Naive thymus-derived CD8-positive, alpha-beta T cell (primary cell): ENCODE data around the gene HOXC13. TPM values are rescaled to one million over a fixed set of nuclear protein-coding genes. Genes with fewer than 3 reads are reported as not detected.

ENCODE experiments used
- ATAC-seq, 2 donors: fragments of 150-1000 bp; cut with Tn5 transposase in 1 of 2; sonication (Bioruptor Pico), chemical (Tn5 transposase) in 1 of 2; 1 replicate in 1 of 2; 2 replicates in 1 of 2; pipeline ENCODE4 v1.10.0; 2021; ENCODE audit warnings: mild to moderate bottlenecking in 2 of 2, moderate library complexity in 2 of 2
- POLR2A ChIA-PET: fragments of 350-600 bp; sonication (Branson Sonifier 250); formaldehyde crosslinking; loops from one replicate; lab custom pipeline; 2021; ENCODE audit warnings: antibody characterized with exemption; lab: Charles Lee
- DNase-seq, 10 donors: peaks; one replicate each; pipeline versions ENCODE4 v3.0.0 to v3.0.0-alpha.2; 2020 to 2022
- H3K27ac Mint-ChIP-seq, 10 donors: one replicate each; pipeline ENCODE4 v1.8.0; 2020 to 2022; ENCODE audit warnings: mild to moderate bottlenecking in 10 of 10, mixed read lengths in 10 of 10, moderate library complexity in 4 of 10, inconsistent platforms in 1 of 10
- H3K27me3 Mint-ChIP-seq, 5 donors: one replicate each; pipeline ENCODE4 v1.8.0; 2021 to 2022; ENCODE audit warnings: mixed read lengths in 5 of 5
- H3K36me3 Mint-ChIP-seq, 3 donors: one replicate each; pipeline ENCODE4 v1.8.0; 2020 to 2022; ENCODE audit warnings: mixed read lengths in 3 of 3, mild to moderate bottlenecking in 2 of 3, inconsistent platforms in 1 of 3
- H3K4me1 Mint-ChIP-seq, 4 donors: one replicate each; pipeline ENCODE4 v1.8.0; 2021 to 2022; ENCODE audit warnings: mixed read lengths in 4 of 4
- H3K4me3 Mint-ChIP-seq, 10 donors: one replicate each; pipeline ENCODE4 v1.8.0; 2020 to 2022; ENCODE audit warnings: mild to moderate bottlenecking in 10 of 10, mixed read lengths in 10 of 10, moderate library complexity in 6 of 10, inconsistent platforms in 1 of 10
- H3K9me3 Mint-ChIP-seq, 9 donors: one replicate each; pipeline ENCODE4 v1.8.0; 2020 to 2022; ENCODE audit warnings: mixed read lengths in 9 of 9, mild to moderate bottlenecking in 3 of 9, inconsistent platforms in 1 of 9, moderate library complexity in 1 of 9
- polyA plus RNA-seq, 3 donors: library from polyadenylated mRNA; unstranded; fragments of 300-500 nt; fragmentation: Illumina TruSeq; gene quantifications; one replicate each; pipeline ENCODE4 v1.2.3, GENCODE V29; 2021
- total RNA-seq, 8 experiments: library from RNA in 2 of 8; stranded (reverse) in 2 of 8; gene quantifications; one replicate each; pipeline ENCODE4 v1.2.3 and lab custom pipeline; 2021 to 2026

The HOXC13 gene
- total and polyA plus RNA-seq, 5 experiments from 2014 or later = not detected

- Mint-ChIP-seq H3K36me3 (peaks cover 0 to 4% (median 2%) of the 10 kb centered on the region in 3 donors), H3K4me1 (peaks cover 10 to 30% (median 20%) of the 10 kb centered on the region in 4 donors), H3K4me3 (peak overlapping the region in 3 of 10 donors; percentile 19 to 57 (median 37)), H3K9me3 (peaks cover 0 to 21% (median 0%) of the 10 kb centered on the region in 9 donors), H3K27ac (peak overlapping the region in 4 of 10 donors; percentile 45 to 87 (median 63)), H3K27me3 (peaks cover 56 to 99% (median 83%) of the 10 kb centered on the region in 5 donors)
- DNase-seq (no peak), ATAC-seq (no peak)
- POLR2A ChIA-PET = no interaction called here
Measured at GRCh38 chr12:53982648-53983567, 44.3 kb downstream of the HOXC13 start.

GRCh38 chr12:53983568-53983949, 44.9 kb downstream of the HOXC13 start:
- peaks cover 0 to 4% (median 2%) of the 10 kb centered on the region in 3 donors for H3K36me3 Mint-ChIP-seq
- peak overlapping the region in 2 of 10 donors; percentile 80 to 87 for H3K27ac Mint-ChIP-seq
- H3K4me1 Mint-ChIP-seq = peaks cover 11 to 36% (median 21%) of the 10 kb centered on the region in 4 donors

GRCh38 chr12:53983950-53984572, 45.4 kb downstream of the HOXC13 start:
- H3K4me1 Mint-ChIP-seq = peaks cover 14 to 41% (median 23%) of the 10 kb centered on the region in 4 donors
- H3K4me3 Mint-ChIP-seq = peak overlapping the region in 1 of 10 donors; percentile 70
- H3K9me3 Mint-ChIP-seq = peaks cover 0 to 21% (median 0%) of the 10 kb centered on the region in 9 donors
- no peak for ATAC-seq
- DNase-seq = peak in 1 of 10 donors; percentile 46
- H3K36me3 Mint-ChIP-seq = peaks cover 0 to 4% (median 2%) of the 10 kb centered on the region in 3 donors
- H3K27ac Mint-ChIP-seq = peak overlapping the region in 2 of 10 donors; percentile 80 to 87
- POLR2A ChIA-PET = no interaction called here
- H3K27me3 Mint-ChIP-seq = peaks cover 59 to 99% (median 82%) of the 10 kb centered on the region in 5 donors

More at GRCh38 chr12:53983568-53983949, 44.9 kb downstream of the HOXC13 start:
- Mint-ChIP-seq H3K27me3 (peaks cover 56 to 99% (median 83%) of the 10 kb centered on the region in 5 donors), H3K9me3 (peaks cover 0 to 23% (median 0%) of the 10 kb centered on the region in 9 donors), H3K4me3 (peak overlapping the region in 1 of 10 donors; percentile 19)
- DNase-seq = no peak
- POLR2A ChIA-PET = no interaction called here
- ATAC-seq = no peak

- peaks cover 0 to 4% (median 2%) of the 10 kb centered on the region in 3 donors for H3K36me3 Mint-ChIP-seq
- POLR2A ChIA-PET = interaction anchor here (0.5 to 0.6 kb wide), 2 partner anchors 50 to 485 kb away, joined by 3 to 8 read pairs; no protein-coding TSS in a partner anchor
- H3K27me3 Mint-ChIP-seq = peaks cover 66 to 99% (median 82%) of the 10 kb centered on the region in 5 donors
- ATAC-seq = peak; percentile 32 to 56
- H3K4me3 Mint-ChIP-seq = peak within 1 kb of the TSS; percentile 28 to 86 (median 70)
- H3K4me1 Mint-ChIP-seq = peaks cover 24 to 49% (median 33%) of the 10 kb centered on the region in 4 donors
- peak; percentile 44 to 77 (median 54) for DNase-seq
- H3K9me3 Mint-ChIP-seq = peaks cover 0 to 19% (median 0%) of the 10 kb centered on the region in 9 donors
- peak within 1 kb of the TSS in 4 of 10 donors; percentile 25 to 91 (median 75) for H3K27ac Mint-ChIP-seq
Measured at GRCh38 chr12:53984901-53985691, 46.5 kb downstream of the HOXC13 start, which contains the start of gene HOXC10. TSS of gene HOXC10 (plus strand) at chr12:53985146. CDS start at chr12:53985260, 114 bp downstream.

- POLR2A ChIA-PET = interaction anchor here (0.5 to 0.6 kb wide), 2 partner anchors 51 to 485 kb away, joined by 3 to 8 read pairs; no protein-coding TSS in a partner anchor
- Mint-ChIP-seq H3K4me1 (peaks cover 28 to 49% (median 36%) of the 10 kb centered on the region in 4 donors), H3K27ac (peak overlapping the region in 3 of 10 donors; percentile 25 to 91 (median 63))
Measured at GRCh38 chr12:53985692-53985993, 47.0 kb downstream of the HOXC13 start.

GRCh38 chr12:53985994-53986685, 47.5 kb downstream of the HOXC13 start:
- peak overlapping the region; percentile 2 to 86 (median 70) for H3K4me3 Mint-ChIP-seq
- H3K27ac Mint-ChIP-seq = peak overlapping the region in 1 of 10 donors; percentile 63
- DNase-seq = peak in 1 of 10 donors; percentile 61
- peaks cover 66 to 99% (median 80%) of the 10 kb centered on the region in 5 donors for H3K27me3 Mint-ChIP-seq
- H3K36me3 Mint-ChIP-seq = peaks cover 0 to 6% (median 2%) of the 10 kb centered on the region in 3 donors
- POLR2A ChIA-PET = interaction anchor here (0.5 kb wide), 1 partner anchor 51 kb away, joined by 8 read pairs; no protein-coding TSS in a partner anchor
- ATAC-seq = peak; percentile 43 to 60
- peaks cover 0 to 19% (median 0%) of the 10 kb centered on the region in 9 donors for H3K9me3 Mint-ChIP-seq
- peaks cover 30 to 49% (median 35%) of the 10 kb centered on the region in 4 donors for H3K4me1 Mint-ChIP-seq

More at GRCh38 chr12:53985692-53985993, 47.0 kb downstream of the HOXC13 start:
- Mint-ChIP-seq H3K36me3 (peaks cover 0 to 4% (median 2%) of the 10 kb centered on the region in 3 donors), H3K27me3 (peaks cover 67 to 99% (median 82%) of the 10 kb centered on the region in 5 donors), H3K4me3 (peak overlapping the region in 9 of 10 donors; percentile 54 to 86 (median 70)), H3K9me3 (peaks cover 0 to 19% (median 0%) of the 10 kb centered on the region in 9 donors)
- ATAC-seq (no peak), DNase-seq (no peak)

GRCh38 chr12:53986686-53987483, 48.3 kb downstream of the HOXC13 start:
- DNase-seq (peak in 1 of 10 donors; percentile 31), ATAC-seq (no peak)
- H3K9me3 Mint-ChIP-seq = peaks cover 0 to 19% (median 0%) of the 10 kb centered on the region in 9 donors
- H3K4me1 Mint-ChIP-seq = peaks cover 30 to 50% (median 35%) of the 10 kb centered on the region in 4 donors
- POLR2A ChIA-PET = no interaction called here
- peak overlapping the region in 1 of 10 donors; percentile 16 for H3K27ac Mint-ChIP-seq
- peak overlapping the region in 5 of 10 donors; percentile 12 to 70 (median 46) for H3K4me3 Mint-ChIP-seq
- peaks cover 70 to 99% (median 80%) of the 10 kb centered on the region in 5 donors for H3K27me3 Mint-ChIP-seq
- H3K36me3 Mint-ChIP-seq = peaks cover 0 to 7% (median 2%) of the 10 kb centered on the region in 3 donors

GRCh38 chr12:53987787-53988230, 49.2 kb downstream of the HOXC13 start:
- DNase-seq (peak in 1 of 10 donors; percentile 10), ATAC-seq (no peak)
- Mint-ChIP-seq H3K27ac (peak overlapping the region in 1 of 10 donors; percentile 7), H3K27me3 (peaks cover 73 to 99% (median 84%) of the 10 kb centered on the region in 5 donors), H3K9me3 (peaks cover 0 to 21% (median 0%) of the 10 kb centered on the region in 9 donors), H3K4me1 (peaks cover 30 to 50% (median 35%) of the 10 kb centered on the region in 4 donors), H3K36me3 (peaks cover 0 to 7% (median 2%) of the 10 kb centered on the region in 3 donors), H3K4me3 (no peak overlapping the region)
- POLR2A ChIA-PET = interaction anchor here (1.0 to 1.2 kb wide), 3 partner anchors 10 to 21 kb away, joined by 3 to 5 read pairs (median 4); no protein-coding TSS in a partner anchor

GRCh38 chr12:53988541-53989226, 50.1 kb downstream of the HOXC13 start:
- DNase-seq = peak in 1 of 10 donors; percentile 4
- POLR2A ChIA-PET = interaction anchor here (1.0 to 1.2 kb wide), 3 partner anchors 9 to 22 kb away, joined by 3 to 5 read pairs (median 4); no protein-coding TSS in a partner anchor
- Mint-ChIP-seq H3K4me1 (peaks cover 32 to 50% (median 35%) of the 10 kb centered on the region in 4 donors), H3K4me3 (peak overlapping the region in 9 of 10 donors; percentile 22 to 80 (median 48)), H3K27ac (peak overlapping the region in 2 of 10 donors; percentile 47 to 53), H3K9me3 (peaks cover 0 to 15% (median 0%) of the 10 kb centered on the region in 9 donors), H3K27me3 (peaks cover 75 to 99% (median 84%) of the 10 kb centered on the region in 5 donors), H3K36me3 (peaks cover 0 to 7% (median 0%) of the 10 kb centered on the region in 3 donors)
- ATAC-seq = no peak
